ENCODE measurements around the gene ADARB1. TPM values are rescaled to one million over a fixed set of nuclear protein-coding genes. Genes with fewer than 3 reads are reported as not detected.

ADARB1 gene
- total RNA-seq, 1 experiment from 2014 or later: 15.8 TPM

GRCh38 chr21:45043541-45044020 lies 30.8 kb upstream of the ADARB1 start:
- Mint-ChIP-seq H3K27me3 (ENCODE audit: low read depth) (peaks cover 33% of the 10 kb centered on the region), H3K9me3 (peaks cover 14 to 18% of the 10 kb centered on the region in 2 experiments), H3K27ac (no peak overlapping the region), H3K36me3 (ENCODE audit: insufficient read depth in 1 of 3, low read depth in 3 of 3) (peaks cover 0 to 7% (median 6%) of the 10 kb centered on the region in 3 experiments; a peak in 5 of 7 replicates), H3K4me1 (no peaks in the 10 kb centered on the region), H3K4me3 (no peak overlapping the region)
- Histone ChIP-seq H3K4ac (ENCODE audit: low read depth, low read length) (no peak overlapping the region), H3T11ph (ENCODE audit: low read length) (no peak overlapping the region), H2BK120ac (ENCODE audit: low read depth, low read length, poor library complexity, severe bottlenecking) (no peak overlapping the region), H4K20me1 (ENCODE audit: control insufficient read depth, insufficient read depth, insufficient read length) (no peaks in the 10 kb centered on the region), H3K18ac (ENCODE audit: insufficient read length, low read depth, low read length) (no peak overlapping the region), H3K56ac (ENCODE audit: insufficient read length, low read depth, low read length) (no peak overlapping the region), H4K5ac (ENCODE audit: insufficient read length, low read depth, low read length) (no peak overlapping the region), H4K8ac (replicated peaks; ENCODE audit: insufficient read length, low read depth, low read length) (no peak overlapping the region), H2AK5ac (ENCODE audit: insufficient read length, low read length) (no peak overlapping the region), H4K91ac (ENCODE audit: insufficient read length, low read depth, low read length) (no peak overlapping the region), H3K14ac (ENCODE audit: insufficient read depth, low read length) (no peak overlapping the region), H3K4me2 (ENCODE audit: insufficient read depth, insufficient read length, low read length) (no peak overlapping the region), H2BK15ac (ENCODE audit: low read depth, low read length) (no peak overlapping the region), H2BK20ac (ENCODE audit: low read depth, low read length, poor library complexity, severe bottlenecking) (no peak overlapping the region), H3K9me3 (ENCODE audit: control insufficient read depth, low read depth, low read length) (no peaks in the 10 kb centered on the region), H3K27me3 (ENCODE audit: insufficient read depth, low read length) (no peaks in the 10 kb centered on the region), H3K79me2 (ENCODE audit: insufficient read depth, low read length) (no peaks in the 10 kb centered on the region), H3K79me1 (ENCODE audit: insufficient read depth, low read depth, low read length, poor library complexity, severe bottlenecking) (no peaks in the 10 kb centered on the region), H2AFZ (ENCODE audit: low read length) (no peak overlapping the region), H3K23ac (ENCODE audit: insufficient read length, low read depth, low read length) (no peak overlapping the region), H3K4me1 (ENCODE audit: insufficient read depth, low read length) (no peaks in the 10 kb centered on the region), H2BK5ac (ENCODE audit: insufficient read length, low read length) (no peak overlapping the region), H3K9ac (ENCODE audit: extremely low read depth, insufficient read length, low read length) (no peak overlapping the region), H3K23me2 (ENCODE audit: insufficient read length, low read depth, low read length, poor library complexity, severe bottlenecking) (no peaks in the 10 kb centered on the region), H3K27ac (ENCODE audit: insufficient read length, low read depth, low read length) (no peak overlapping the region), H2BK12ac (ENCODE audit: insufficient read length, low read depth, low read length) (no peak overlapping the region)
- WGBS (ENCODE audit: extremely low coverage, insufficient read length, low lambda C conversion rate): no CpG with 5 or more reads among the region's 22 CpGs
- TF ChIP-seq CTCF (conservative IDR thresholded peaks at IDR 0.05): no peak
- no peak for DNase-seq
